ACC112 (cell line): ENCODE results near the gene KLRC1.
A peak's percentile ranks its signal among the peaks of the same experiment; 100 is the strongest.
"Not testable (repeated sequence)": the region's sequence is repeated elsewhere in the genome, so short reads cannot be mapped to it uniquely, and the experiment has no call there.

Experiments
- H2AFZ ChIP-seq: fragments of 200-600 bp; sonication (generic); one replicate; pipeline ENCODE4 v1.6.0; 2017; ENCODE audit warnings: antibody characterized with exemption, low read length; ENCODE audit not compliant: unreplicated experiment
- H3K27ac ChIP-seq: fragments of 200-600 bp; sonication (generic); 2 replicates; pipeline ENCODE4 v1.5.1; 2014; ENCODE audit warnings: low read depth, mild to moderate bottlenecking, antibody characterized with exemption, low read length, moderate library complexity
- H3K27me3 ChIP-seq: fragments of 200-600 bp; sonication (generic); 2 replicates; pipeline ENCODE4 v1.6.1; 2014; ENCODE audit warnings: mild to moderate bottlenecking, antibody characterized with exemption, low read length, moderate library complexity, mixed read lengths; ENCODE audit not compliant: insufficient read depth
- H3K36me3 ChIP-seq: fragments of 200-600 bp; sonication (generic); 2 replicates; pipeline ENCODE4 v1.6.1; 2016; ENCODE audit warnings: mild to moderate bottlenecking, antibody characterized with exemption, low read length, moderate library complexity, mixed read lengths; ENCODE audit not compliant: insufficient read depth
- H3K4me1 ChIP-seq: fragments of 200-600 bp; sonication (generic); one replicate; pipeline ENCODE4 v1.6.1; 2016; ENCODE audit warnings: low read length, mixed read lengths; ENCODE audit not compliant: insufficient read depth, unreplicated experiment, control insufficient read depth
- H3K4me3 ChIP-seq: fragments of 200-600 bp; sonication (generic); 2 replicates; pipeline ENCODE4 v1.5.1; 2014; ENCODE audit warnings: mild to moderate bottlenecking, low read depth, low read length
- H3K79me2 ChIP-seq: fragments of 200-600 bp; sonication (generic); one replicate; pipeline ENCODE4 v1.6.0; 2016; ENCODE audit warnings: low read length; ENCODE audit not compliant: control insufficient read depth, unreplicated experiment, insufficient read depth

The KLRC1 gene

DNA sequence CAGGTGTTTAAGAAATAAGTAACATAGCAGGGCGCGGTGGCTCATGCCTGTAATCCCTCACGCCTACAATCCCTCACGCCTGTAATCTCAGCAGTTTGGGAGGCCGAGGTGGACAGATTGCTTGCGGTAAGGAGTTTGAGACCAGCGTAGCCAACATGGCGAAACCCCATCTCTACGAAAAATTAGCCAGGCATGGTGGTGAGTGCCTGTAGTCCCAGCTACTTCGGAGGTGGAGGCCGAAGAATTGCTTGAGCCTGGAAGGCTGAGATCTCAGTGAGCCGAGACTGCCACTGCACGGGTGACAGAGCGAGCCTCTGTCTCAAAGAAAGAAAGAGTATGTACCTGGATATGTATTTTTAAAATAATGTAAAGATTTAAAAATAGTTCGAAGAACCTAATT is 57.0 kb downstream of the KLRC1 start:
- peak overlapping the region; percentile 63; the same call in 1 of the 2 replicates for H3K27ac ChIP-seq

More for the DNA sequence above, 57.0 kb downstream of the KLRC1 start:
- peaks cover 27% of the 10 kb centered on the region for H3K4me1 ChIP-seq
- H3K27me3 ChIP-seq, H3K79me2 ChIP-seq, H3K36me3 ChIP-seq, H3K4me3 ChIP-seq, H2AFZ ChIP-seq: not testable (repeated sequence)
